ENCODE measurements around the gene PNLIP. TPM values are rescaled to one million over a fixed set of nuclear protein-coding genes. Genes with fewer than 3 reads are reported as not detected.

PNLIP gene
- not detected in 2 replicates for total RNA-seq (2014; rRNA removed; shearing (Covaris generic))
- not detected in 2 replicates for polyA plus RNA-seq (2016; fragmentation: Nextera tagmentation; extraction: Ambion mirVana)

DNA sequence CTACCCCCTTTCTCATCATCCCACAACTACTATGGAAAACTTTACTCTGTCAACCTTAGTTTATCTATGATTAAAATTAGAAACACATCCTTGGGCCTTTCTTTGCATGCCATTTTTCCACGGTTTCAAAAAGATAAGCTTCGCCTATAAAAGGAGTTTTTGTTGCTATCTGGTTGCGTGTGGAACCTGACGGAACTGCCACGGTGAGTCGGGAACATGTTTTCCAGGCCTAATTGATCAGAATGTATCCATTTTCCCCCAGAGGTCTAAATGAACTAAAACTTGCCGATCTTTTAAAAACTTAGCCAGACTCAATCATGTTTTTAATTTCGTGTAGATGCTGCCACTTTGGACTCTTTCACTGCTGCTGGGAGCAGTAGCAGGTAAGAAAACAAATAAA is at the start of gene PNLIP:
Gene PNLIP, plus strand, starts transcription at position 176 of the 400 bp plus-strand sequence. Its CDS starts 162 bp downstream, at position 338.
- Histone ChIP-seq H3K9ac (no peak within 1 kb of the TSS), H3K36me3 (ENCODE audit: low read depth) (no peaks in the 10 kb centered on the region), H2AFZ (no peak within 1 kb of the TSS), H3K4me1 (ENCODE audit: insufficient read depth) (no peaks in the 10 kb centered on the region), H4K20me1 (ENCODE audit: insufficient read depth) (no peaks in the 10 kb centered on the region), H3K4me3 (no peak within 1 kb of the TSS), H3K27ac (no peak within 1 kb of the TSS), H3K9me2 (ENCODE audit: insufficient read depth) (no peaks in the 10 kb centered on the region), H3K9me3 (ENCODE audit: low read depth) (no peaks in the 10 kb centered on the region), H3K4me2 (ENCODE audit: unreplicated experiment) (no peak within 1 kb of the TSS), H3K79me2 (ENCODE audit: insufficient read depth) (no peaks in the 10 kb centered on the region), H3F3A (ENCODE audit: insufficient read depth) (no peaks in the 10 kb centered on the region), H3K27me3 (replicated peaks; ENCODE audit: insufficient read depth) (no peaks in the 10 kb centered on the region; the same call in 1 of the 2 replicates)
- WGBS, 2 experiments (ENCODE audit: low coverage in 1 of 2, low lambda C conversion rate in 2 of 2, missing lambda C conversion rate in 2 of 2), result 32 to 37% methylated on average over 8 of the region's 8 CpGs
- TF ChIP-seq EZH2phosphoT487 (IDR thresholded peaks at IDR 0.05; ENCODE audit: insufficient read depth, low read depth) (no peak), EZH2 (IDR thresholded peaks at IDR 0.05; ENCODE audit: insufficient read depth, poor library complexity, severe bottlenecking) (no peak)
- DNase-seq, result no peak
- in situ Hi-C loops (cut with MboI), result no loop called here

DNA sequence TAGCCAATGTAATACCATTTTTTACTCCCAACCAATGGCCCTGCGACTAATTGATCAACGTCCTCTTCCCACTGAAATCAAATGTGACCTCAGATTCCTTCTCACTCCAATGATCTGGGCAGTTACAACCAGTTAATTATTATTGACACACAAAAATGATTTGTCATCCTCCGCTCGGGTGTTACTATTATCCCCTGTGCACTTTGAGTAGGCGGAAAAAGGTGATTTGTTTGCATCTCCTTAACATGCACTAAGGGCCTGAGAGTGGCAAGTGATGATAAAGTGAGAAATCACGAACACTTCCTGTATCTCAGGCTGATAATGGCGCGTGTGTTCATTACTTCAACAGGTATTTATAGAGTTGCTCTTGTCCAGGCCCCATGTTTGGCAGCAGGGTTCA is 40.9 kb upstream of the PNLIP start:
- H3K9ac ChIP-seq, result no peak overlapping the region
- WGBS, 2 experiments (ENCODE audit: low coverage in 1 of 2, low lambda C conversion rate in 2 of 2, missing lambda C conversion rate in 2 of 2), result 37 to 43% methylated on average over 8 of the region's 8 CpGs
- no peaks in the 10 kb centered on the region for H4K20me1 ChIP-seq (ENCODE audit: insufficient read depth)
- no peaks in the 10 kb centered on the region for H3K4me1 ChIP-seq (ENCODE audit: insufficient read depth)
- in situ Hi-C loops (cut with MboI), result no loop called here
- no peaks in the 10 kb centered on the region for H3K27me3 ChIP-seq (replicated peaks; ENCODE audit: insufficient read depth)
- H3K4me3 ChIP-seq, result no peak overlapping the region
- no peaks in the 10 kb centered on the region for H3K9me3 ChIP-seq (ENCODE audit: low read depth)
- TF ChIP-seq EZH2phosphoT487 (IDR thresholded peaks at IDR 0.05; ENCODE audit: insufficient read depth, low read depth), result no peak
- no peak for TF ChIP-seq EZH2 (IDR thresholded peaks at IDR 0.05; ENCODE audit: insufficient read depth, poor library complexity, severe bottlenecking)
- no peaks in the 10 kb centered on the region for H3K79me2 ChIP-seq (ENCODE audit: insufficient read depth)
- H3K27ac ChIP-seq, result no peak overlapping the region
- H3F3A ChIP-seq (ENCODE audit: insufficient read depth), result no peaks in the 10 kb centered on the region
- DNase-seq, result no peak
- H3K36me3 ChIP-seq (ENCODE audit: low read depth), result no peaks in the 10 kb centered on the region
- no peaks in the 10 kb centered on the region for H3K9me2 ChIP-seq (ENCODE audit: insufficient read depth)
- no peak overlapping the region for H2AFZ ChIP-seq
- no peak overlapping the region for H3K4me2 ChIP-seq (ENCODE audit: unreplicated experiment)

DNA sequence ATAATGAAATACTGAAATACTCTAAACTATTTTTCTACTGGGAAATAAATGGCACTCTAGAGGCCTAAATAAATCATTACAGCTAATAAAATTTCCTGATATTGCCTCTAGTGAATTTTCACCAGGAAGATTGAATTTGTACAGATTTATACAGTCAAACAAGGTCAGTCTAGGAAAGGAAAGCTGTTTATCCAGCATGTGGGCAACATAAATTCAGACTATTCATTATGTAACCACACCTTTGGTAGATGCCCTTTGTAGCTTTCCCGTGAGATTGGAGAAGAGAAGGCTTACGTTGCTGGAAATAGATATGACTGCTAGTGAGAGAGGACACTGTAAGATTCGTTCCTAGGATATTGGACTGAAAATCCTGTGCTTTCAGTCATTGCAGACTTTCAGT is 35.2 kb upstream of the PNLIP start:
- Histone ChIP-seq H3F3A (ENCODE audit: insufficient read depth) (no peaks in the 10 kb centered on the region), H3K79me2 (ENCODE audit: insufficient read depth) (no peaks in the 10 kb centered on the region), H3K4me1 (ENCODE audit: insufficient read depth) (no peaks in the 10 kb centered on the region), H3K27me3 (replicated peaks; ENCODE audit: insufficient read depth) (0 out of 2 replicates have a peak, but pooled peaks cover 6% of the 10 kb centered on the region), H3K4me2 (ENCODE audit: unreplicated experiment) (no peak overlapping the region), H3K9me2 (ENCODE audit: insufficient read depth) (no peaks in the 10 kb centered on the region), H3K27ac (no peak overlapping the region), H4K20me1 (ENCODE audit: insufficient read depth) (no peaks in the 10 kb centered on the region), H3K9me3 (ENCODE audit: low read depth) (no peaks in the 10 kb centered on the region), H3K9ac (no peak overlapping the region), H2AFZ (no peak overlapping the region), H3K4me3 (no peak overlapping the region), H3K36me3 (ENCODE audit: low read depth) (no peaks in the 10 kb centered on the region)
- no peak for DNase-seq
- 2 to 3% methylated on average over 3 of the region's 3 CpGs for whole genome bisulfite sequencing, 2 experiments (ENCODE audit: low coverage in 1 of 2, low lambda C conversion rate in 2 of 2, missing lambda C conversion rate in 2 of 2)
- in situ Hi-C loops (cut with MboI), result no loop called here
- no peak for TF ChIP-seq EZH2 (IDR thresholded peaks at IDR 0.05; ENCODE audit: insufficient read depth, poor library complexity, severe bottlenecking)
- TF ChIP-seq EZH2phosphoT487 (IDR thresholded peaks at IDR 0.05; ENCODE audit: insufficient read depth, low read depth), result no peak

DNA sequence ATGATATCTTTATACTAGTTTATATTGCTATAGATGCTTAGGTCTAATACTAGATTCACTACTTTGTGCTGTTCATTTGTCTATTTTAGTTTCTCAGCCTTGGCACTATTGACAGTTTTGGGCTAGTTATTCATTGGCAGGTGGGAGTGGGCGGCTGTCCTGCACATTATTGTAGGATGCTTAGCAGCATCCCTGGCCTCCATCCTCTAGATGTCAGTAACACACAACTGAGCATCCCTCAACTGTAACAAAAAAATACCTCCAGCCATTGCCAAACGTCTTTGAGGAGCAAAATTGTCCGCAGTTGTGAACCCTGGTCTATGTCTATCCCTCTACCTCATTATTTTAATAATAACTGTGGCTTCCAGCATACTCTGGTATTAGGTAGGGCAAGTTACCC is 34.4 kb upstream of the PNLIP start:
- Histone ChIP-seq H3K4me2 (ENCODE audit: unreplicated experiment) (no peak overlapping the region), H3K4me3 (no peak overlapping the region), H3K9ac (no peak overlapping the region), H3K9me3 (ENCODE audit: low read depth) (no peaks in the 10 kb centered on the region), H4K20me1 (ENCODE audit: insufficient read depth) (no peaks in the 10 kb centered on the region), H3K4me1 (ENCODE audit: insufficient read depth) (no peaks in the 10 kb centered on the region), H2AFZ (no peak overlapping the region), H3K79me2 (ENCODE audit: insufficient read depth) (no peaks in the 10 kb centered on the region), H3K27ac (no peak overlapping the region), H3K36me3 (ENCODE audit: low read depth) (no peaks in the 10 kb centered on the region), H3F3A (ENCODE audit: insufficient read depth) (no peaks in the 10 kb centered on the region), H3K9me2 (ENCODE audit: insufficient read depth) (no peaks in the 10 kb centered on the region), H3K27me3 (replicated peaks; ENCODE audit: insufficient read depth) (0 out of 2 replicates have a peak, but pooled peaks cover 6% of the 10 kb centered on the region)
- WGBS, 2 experiments (ENCODE audit: low coverage in 1 of 2, low lambda C conversion rate in 2 of 2, missing lambda C conversion rate in 2 of 2), result 18 to 20% methylated on average over 3 of the region's 3 CpGs
- in situ Hi-C loops (cut with MboI), result no loop called here
- TF ChIP-seq EZH2 (IDR thresholded peaks at IDR 0.05; ENCODE audit: insufficient read depth, poor library complexity, severe bottlenecking) (no peak), EZH2phosphoT487 (IDR thresholded peaks at IDR 0.05; ENCODE audit: insufficient read depth, low read depth) (no peak)
- no peak for DNase-seq
